Measurements from ENCODE around the gene KLRK1. TPM values are rescaled to one million over a fixed set of nuclear protein-coding genes. Genes with fewer than 3 reads are reported as not detected.
"Not testable (repeated sequence)": the region's sequence is repeated elsewhere in the genome, so short reads cannot be mapped to it uniquely, and the experiment has no call there.

Gene KLRK1
- total RNA-seq, 1 experiment from 2014 or later, result 2.3 TPM

GRCh38 chr12:10341892-10342509, 47.8 kb downstream of the KLRK1 start:
- Histone ChIP-seq H3K79me2 (ENCODE audit: insufficient read depth, low read length) (no peaks in the 10 kb centered on the region), H3K36me3 (ENCODE audit: control insufficient read depth in 1 of 2, insufficient read depth in 2 of 2, low read length in 2 of 2) (no peaks in the 10 kb centered on the region), H3K27ac (ENCODE audit: low read depth, low read length) (no peak overlapping the region), H3K27me3 (ENCODE audit: insufficient read depth, low read length) (no peaks in the 10 kb centered on the region), H3K4me3 (replicated peaks in 1 of 2; ENCODE audit: low read depth in 1 of 2, low read length in 2 of 2) (no peak overlapping the region), H3K4me1 (ENCODE audit: control insufficient read depth in 1 of 2, insufficient read depth in 2 of 2, low read length in 2 of 2) (peaks cover 15 to 20% of the 10 kb centered on the region in 2 experiments), H3K9me3 (ENCODE audit: control insufficient read depth in 1 of 2, insufficient read depth in 1 of 2, low read depth in 1 of 2, low read length in 2 of 2) (peaks cover 3 to 4% of the 10 kb centered on the region in 2 experiments; a peak in 1 of 4 replicates), H3K9ac (ENCODE audit: low read length) (no peak overlapping the region), H2AFZ (ENCODE audit: low read depth, low read length, poor library complexity, severe bottlenecking) (no peak overlapping the region), H3K9me2 (ENCODE audit: insufficient read depth) (no peaks in the 10 kb centered on the region), H4K20me1 (ENCODE audit: insufficient read depth) (no peaks in the 10 kb centered on the region), H3K4me2 (ENCODE audit: low read length) (no peak overlapping the region)
- TF ChIP-seq YY1 (IDR thresholded peaks at IDR 0.05; ENCODE audit: extremely low read depth, insufficient replicate concordance, low read depth, low read length) (no peak), SIN3A (IDR thresholded peaks at IDR 0.05; ENCODE audit: low read depth) (no peak), FOSL1 (IDR thresholded peaks at IDR 0.05; ENCODE audit: low read depth) (no peak), ZFX (IDR thresholded peaks at IDR 0.05) (no peak)
- no TSS peak for BruUV-seq (replicated peaks)
- intact Hi-C loops (cut with micrococcal nuclease), result no loop called here
- POLR2A ChIA-PET, result no interaction called here
- no peak for DNase-seq (ENCODE audit: low read depth, low spot score)
- ATAC-seq, result no peak
- CTCF ChIA-PET, result no interaction called here
- RAD21 ChIA-PET (ENCODE audit: low non-redundant PET in 1 of 2, low total read pairs in 2 of 2, uncharacterized antibody in 2 of 2, unreplicated experiment in 2 of 2), result no interaction called here

- H4K20me1 ChIP-seq (ENCODE audit: insufficient read depth); H3K9me2 ChIP-seq (ENCODE audit: insufficient read depth); H3K4me3 ChIP-seq (replicated peaks in 1 of 2; ENCODE audit: low read depth in 1 of 2, low read length in 2 of 2); POLR2A ChIA-PET; H3K9ac ChIP-seq (ENCODE audit: low read length); H3K9me3 ChIP-seq (ENCODE audit: control insufficient read depth in 1 of 2, insufficient read depth in 1 of 2, low read depth in 1 of 2, low read length in 2 of 2); H3K79me2 ChIP-seq (ENCODE audit: insufficient read depth, low read length); BruUV-seq (replicated peaks); RAD21 ChIA-PET (ENCODE audit: low non-redundant PET in 1 of 2, low total read pairs in 2 of 2, uncharacterized antibody in 2 of 2, unreplicated experiment in 2 of 2); H2AFZ ChIP-seq (ENCODE audit: low read depth, low read length, poor library complexity, severe bottlenecking); CTCF ChIA-PET; H3K36me3 ChIP-seq (ENCODE audit: control insufficient read depth in 1 of 2, insufficient read depth in 2 of 2, low read length in 2 of 2); H3K27me3 ChIP-seq (ENCODE audit: insufficient read depth, low read length); H3K4me2 ChIP-seq (ENCODE audit: low read length); ATAC-seq; intact Hi-C loops (cut with micrococcal nuclease); DNase-seq (ENCODE audit: low read depth, low spot score); H3K27ac ChIP-seq (ENCODE audit: low read depth, low read length): not testable (repeated sequence)
- peaks cover 15 to 20% of the 10 kb centered on the region in 2 experiments for H3K4me1 ChIP-seq (ENCODE audit: control insufficient read depth in 1 of 2, insufficient read depth in 2 of 2, low read length in 2 of 2)
Measured at GRCh38 chr12:10340946-10341345, 48.9 kb downstream of the KLRK1 start.

Measured in HCT116 (cell line).